Mucosa of rectum (tissue), 2 donors: Measurements from ENCODE around the gene PRIMA1.

Experiments used
- H3K27ac ChIP-seq, 2 donors: one replicate each; pipeline ENCODE4 v1.7.0; 2013; ENCODE audit warnings: inconsistent platforms in 2 of 2, low read depth in 2 of 2, low read length in 2 of 2
- H3K27me3 ChIP-seq, 2 donors: one replicate each; pipeline ENCODE4 v1.7.0; 2013; ENCODE audit warnings: low read length in 2 of 2; ENCODE audit not compliant: control insufficient read depth in 2 of 2, insufficient read depth in 2 of 2
- H3K36me3 ChIP-seq, 2 donors: one replicate each; pipeline ENCODE4 v1.7.0; 2013; ENCODE audit warnings: low read length in 2 of 2; ENCODE audit not compliant: control insufficient read depth in 2 of 2, insufficient read depth in 2 of 2
- H3K4me1 ChIP-seq, 2 donors: one replicate each; pipeline ENCODE4 v1.7.0; 2013; ENCODE audit warnings: low read length in 2 of 2, mild to moderate bottlenecking in 1 of 2; ENCODE audit not compliant: control insufficient read depth in 2 of 2, insufficient read depth in 2 of 2
- H3K4me3 ChIP-seq, 2 donors: one replicate each; pipeline ENCODE4 v1.7.0; 2013; ENCODE audit warnings: low read length in 2 of 2
- H3K9ac ChIP-seq, 2 donors: one replicate each; pipeline ENCODE4 v1.7.0; 2013; ENCODE audit warnings: low read length in 2 of 2, low read depth in 1 of 2, mild to moderate bottlenecking in 1 of 2
- H3K9me3 ChIP-seq, 2 donors: one replicate each; pipeline ENCODE4 v1.7.0; 2013; ENCODE audit warnings: low read length in 2 of 2; ENCODE audit not compliant: control insufficient read depth in 2 of 2
- donor health status: healthy.
- donor health status: Normal muscosa, but diverticular disease.

Gene PRIMA1

DNA sequence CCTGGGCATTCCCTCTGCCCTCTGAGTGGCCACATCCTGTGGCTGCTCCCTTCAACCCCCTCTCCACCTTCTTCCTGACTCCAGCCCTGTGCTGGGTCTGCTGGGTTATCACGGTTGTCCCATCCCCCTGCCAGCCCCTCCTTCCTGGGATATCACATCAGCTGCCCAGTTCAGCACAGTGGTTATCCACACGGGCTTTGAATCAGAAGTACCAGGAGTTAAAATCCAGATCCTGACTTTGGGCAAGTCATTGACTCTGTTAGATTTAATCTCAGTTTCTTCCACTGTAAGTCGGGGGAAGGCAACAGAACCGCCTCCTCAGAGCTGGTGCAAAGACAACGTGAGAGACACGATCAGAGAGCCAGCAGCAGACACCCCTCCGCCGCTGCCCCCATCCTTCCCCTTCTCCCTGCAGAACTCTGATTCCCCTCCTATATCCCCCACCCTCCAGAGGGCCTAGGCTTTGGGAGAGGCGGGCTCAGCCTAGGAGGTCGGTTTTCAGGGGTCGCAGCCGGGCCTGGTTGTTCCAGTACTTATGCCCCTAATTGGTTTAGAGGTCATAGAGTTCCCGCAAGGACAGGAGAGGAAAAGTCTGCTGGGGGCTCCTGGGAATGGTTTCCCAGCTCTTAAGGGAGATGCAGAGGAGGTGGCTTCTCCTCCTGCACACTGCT, 42.5 kb downstream of the PRIMA1 start:
- no peaks in the 10 kb centered on the region for H3K36me3 ChIP-seq
- H3K9me3 ChIP-seq, result no peaks in the 10 kb centered on the region
- no peaks in the 10 kb centered on the region for H3K4me1 ChIP-seq
- no peak overlapping the region for H3K27ac ChIP-seq
- H3K27me3 ChIP-seq, result no peaks in the 10 kb centered on the region
- no peak overlapping the region for H3K9ac ChIP-seq
- H3K4me3 ChIP-seq, result no peak overlapping the region

DNA sequence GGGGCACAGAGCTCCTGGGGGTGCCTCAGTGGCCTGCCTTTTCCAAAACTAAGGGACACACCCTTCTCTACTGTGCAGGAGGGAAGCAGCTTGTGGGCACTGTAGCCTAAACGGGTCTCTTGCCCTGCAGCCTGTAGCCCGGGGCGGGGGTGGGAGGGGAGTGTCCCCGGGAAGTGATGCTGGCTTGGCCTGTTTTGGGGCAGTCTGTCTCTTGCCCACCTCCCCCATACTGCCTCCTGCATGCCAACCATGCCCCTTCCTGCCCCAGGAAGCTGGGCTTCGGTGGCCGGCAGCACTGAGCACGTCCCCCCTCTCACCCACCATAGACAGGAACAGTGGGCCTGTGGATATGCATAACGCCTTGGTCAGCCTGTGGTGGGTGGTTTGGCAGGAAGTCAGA, 43.4 kb downstream of the PRIMA1 start:
- Histone ChIP-seq H3K4me1 (no peaks in the 10 kb centered on the region), H3K4me3 (no peak overlapping the region), H3K36me3 (no peaks in the 10 kb centered on the region), H3K27ac (no peak overlapping the region), H3K27me3 (no peaks in the 10 kb centered on the region), H3K9me3 (no peaks in the 10 kb centered on the region), H3K9ac (no peak overlapping the region)

DNA sequence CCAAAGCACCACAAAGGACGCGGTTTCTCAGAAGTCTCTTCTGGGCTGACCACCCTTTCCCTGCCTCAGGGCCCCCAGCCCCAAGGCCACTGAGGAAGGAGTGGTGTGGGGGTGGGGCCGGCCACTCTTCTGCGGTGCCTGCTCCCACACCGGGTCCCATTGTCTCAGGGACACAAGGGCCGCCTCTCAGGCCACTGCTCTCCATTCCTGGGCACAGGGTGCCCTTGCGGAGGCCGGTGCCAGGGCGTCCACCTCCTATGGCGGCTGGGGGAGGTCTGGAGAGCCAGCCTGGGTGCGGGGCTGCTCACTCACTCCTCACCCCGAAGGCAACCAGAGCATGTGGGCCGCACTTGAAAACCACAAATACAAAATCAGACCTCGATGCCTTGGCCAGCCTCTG, 44.1 kb downstream of the PRIMA1 start:
- Histone ChIP-seq H3K27me3 (no peaks in the 10 kb centered on the region), H3K27ac (no peak overlapping the region), H3K4me1 (no peaks in the 10 kb centered on the region), H3K9me3 (no peaks in the 10 kb centered on the region), H3K4me3 (no peak overlapping the region), H3K9ac (no peak overlapping the region), H3K36me3 (no peaks in the 10 kb centered on the region)

DNA sequence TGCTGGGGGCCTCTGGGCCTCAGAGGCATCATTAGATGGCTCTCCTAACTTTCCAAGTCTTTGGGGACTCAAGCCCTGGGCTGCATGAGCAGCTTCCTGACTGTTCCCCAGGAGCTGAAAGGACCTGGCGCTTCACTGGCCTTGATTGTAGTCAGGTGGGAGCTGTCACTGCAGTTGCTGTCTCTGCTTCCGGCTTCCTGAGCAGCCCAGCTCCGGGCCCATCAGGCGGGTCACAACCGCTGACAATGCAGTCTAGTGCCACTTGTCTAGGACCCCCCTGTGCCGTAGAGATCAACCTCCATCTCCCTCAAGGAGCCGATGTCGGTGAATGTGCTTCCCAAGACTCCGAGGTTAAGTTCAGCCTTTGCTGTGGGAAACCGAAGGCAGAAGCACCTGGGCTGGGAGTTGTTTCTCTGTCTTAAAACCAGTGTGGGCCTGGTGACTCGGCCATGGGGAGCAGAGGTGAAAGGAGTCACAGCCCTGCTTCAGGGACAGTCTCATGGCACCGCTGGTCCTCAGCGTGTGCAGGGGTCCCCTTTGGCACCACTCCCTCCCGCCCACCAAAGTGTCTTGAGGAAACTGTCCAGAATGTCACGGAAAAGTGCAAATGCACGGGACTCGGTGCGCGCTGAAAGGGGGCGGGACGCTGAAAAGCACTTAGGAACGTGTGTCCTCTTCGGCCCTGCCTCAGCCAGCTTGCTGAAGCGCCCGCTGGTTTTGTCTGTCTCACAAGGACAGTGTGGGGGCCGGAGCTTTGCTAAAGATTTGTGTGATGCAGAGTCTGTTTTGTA, 44.8 kb downstream of the PRIMA1 start:
- Histone ChIP-seq H3K4me1 (no peaks in the 10 kb centered on the region), H3K4me3 (no peak overlapping the region), H3K27ac (no peak overlapping the region), H3K27me3 (no peaks in the 10 kb centered on the region), H3K36me3 (no peaks in the 10 kb centered on the region), H3K9me3 (no peaks in the 10 kb centered on the region), H3K9ac (no peak overlapping the region)

DNA sequence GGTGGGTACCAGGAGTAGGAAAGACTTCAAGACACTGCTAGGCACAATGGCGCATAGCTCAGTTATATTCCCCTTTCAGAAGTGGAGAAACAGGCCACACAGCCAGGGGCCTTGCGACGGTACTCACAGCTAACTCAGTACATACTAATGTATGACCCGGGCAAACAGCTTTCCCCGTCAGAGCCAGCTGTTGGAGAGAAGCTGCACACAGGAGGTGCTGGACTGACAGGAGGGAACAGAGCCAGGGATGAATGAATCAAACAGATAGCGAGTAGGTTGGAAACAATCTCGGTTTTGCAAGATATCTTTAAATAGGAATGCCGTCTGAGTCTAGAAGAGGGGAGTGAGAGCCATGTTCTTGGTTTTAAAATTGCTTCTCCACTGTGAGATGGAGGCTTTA, 45.5 kb downstream of the PRIMA1 start:
- H3K36me3 ChIP-seq, result no peaks in the 10 kb centered on the region
- no peak overlapping the region for H3K27ac ChIP-seq
- no peak overlapping the region for H3K4me3 ChIP-seq
- no peaks in the 10 kb centered on the region for H3K27me3 ChIP-seq
- H3K9ac ChIP-seq, result no peak overlapping the region
- no peaks in the 10 kb centered on the region for H3K4me1 ChIP-seq
- no peaks in the 10 kb centered on the region for H3K9me3 ChIP-seq

DNA sequence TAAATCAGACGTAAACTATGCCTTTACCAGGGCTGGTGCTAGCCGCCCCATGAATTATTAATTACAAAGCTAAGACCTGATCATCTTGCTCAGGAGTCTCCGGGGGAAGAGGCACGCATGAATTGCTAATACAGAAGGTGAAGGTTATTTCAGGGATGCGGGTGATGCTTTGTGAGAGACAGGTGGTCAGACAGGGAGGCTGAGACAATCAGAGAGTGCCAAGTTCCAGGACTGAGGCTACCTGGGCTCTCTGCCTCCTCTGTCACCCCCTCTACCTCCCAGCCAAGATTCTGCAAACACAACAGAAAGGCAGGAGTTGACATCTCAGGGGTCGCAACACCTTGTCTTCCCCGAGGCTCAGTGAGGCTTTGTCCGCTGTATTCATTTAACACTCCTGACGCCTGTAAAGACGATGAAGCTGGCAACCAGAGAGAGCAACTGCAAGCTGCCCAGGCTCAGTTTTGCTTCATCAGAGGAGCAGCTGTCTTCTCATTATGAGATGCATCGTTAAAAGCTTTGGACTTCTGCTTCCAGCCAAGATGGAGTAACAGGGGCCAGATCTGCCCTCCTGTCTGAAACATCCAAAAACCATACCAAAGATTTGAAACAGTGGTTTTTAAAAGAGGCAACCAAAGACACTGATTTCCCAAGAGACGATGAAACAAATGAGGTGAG, 46.6 kb downstream of the PRIMA1 start:
- Histone ChIP-seq H3K27me3 (no peaks in the 10 kb centered on the region), H3K4me3 (no peak overlapping the region), H3K27ac (no peak overlapping the region), H3K36me3 (no peaks in the 10 kb centered on the region), H3K9ac (no peak overlapping the region), H3K4me1 (no peaks in the 10 kb centered on the region), H3K9me3 (no peaks in the 10 kb centered on the region)

DNA sequence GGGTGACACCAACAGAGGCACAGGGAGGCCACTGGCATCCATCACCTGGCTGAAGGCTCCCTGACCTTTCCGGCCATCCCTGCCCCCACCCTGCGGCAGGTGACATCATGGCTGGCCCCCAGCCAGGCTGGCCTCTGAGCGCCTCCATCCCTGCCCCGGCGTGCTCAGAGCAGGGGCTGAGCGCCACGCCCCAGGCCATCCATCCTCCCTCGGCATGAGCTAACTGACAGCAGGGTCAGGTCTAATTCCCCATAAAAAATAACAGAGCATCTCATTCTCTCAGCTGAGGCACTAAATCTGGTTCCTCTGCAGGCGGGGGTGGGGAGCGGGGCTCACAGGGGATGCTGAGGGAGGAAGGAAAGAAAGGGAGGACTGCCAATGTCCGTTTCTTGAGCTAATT, 50.7 kb downstream of the PRIMA1 start:
- H3K9ac ChIP-seq, result no peak overlapping the region
- no peak overlapping the region for H3K27ac ChIP-seq
- H3K36me3 ChIP-seq, result no peaks in the 10 kb centered on the region
- H3K4me3 ChIP-seq, result no peak overlapping the region
- H3K9me3 ChIP-seq, result no peaks in the 10 kb centered on the region
- no peaks in the 10 kb centered on the region for H3K4me1 ChIP-seq
- H3K27me3 ChIP-seq, result no peaks in the 10 kb centered on the region

DNA sequence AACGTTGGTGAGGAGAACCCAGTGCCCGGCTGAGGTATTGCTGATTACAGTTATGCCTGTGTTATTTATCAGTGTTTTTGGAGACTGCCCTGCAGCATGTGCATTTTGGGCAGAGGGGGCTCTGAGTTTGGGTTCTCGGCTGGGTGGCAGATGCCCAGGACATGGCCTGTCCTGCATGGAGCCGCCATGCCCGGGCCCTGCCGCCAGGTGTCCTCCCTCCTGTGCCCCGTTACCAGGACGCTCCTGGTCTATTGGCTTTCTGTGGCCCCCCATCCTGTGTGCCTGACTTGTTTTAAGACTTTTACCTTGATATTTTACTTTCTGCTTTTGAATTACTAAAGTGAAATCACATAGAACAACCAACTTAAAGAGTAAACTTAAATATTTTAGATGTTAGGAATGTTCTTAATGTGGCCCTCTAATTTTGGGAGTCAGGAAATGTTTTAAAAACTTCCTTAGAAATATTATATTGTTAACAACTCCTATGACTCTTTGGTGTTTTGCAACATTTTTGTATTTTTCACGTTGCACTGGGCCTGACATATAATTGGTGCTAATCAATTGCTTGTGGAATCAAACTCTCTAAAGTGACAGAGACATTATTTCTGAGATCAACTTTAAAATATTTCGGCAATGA, 51.8 kb downstream of the PRIMA1 start:
- Histone ChIP-seq H3K4me3 (no peak overlapping the region), H3K27ac (no peak overlapping the region), H3K4me1 (no peaks in the 10 kb centered on the region), H3K36me3 (no peaks in the 10 kb centered on the region), H3K9ac (no peak overlapping the region), H3K9me3 (no peaks in the 10 kb centered on the region), H3K27me3 (no peaks in the 10 kb centered on the region)

DNA sequence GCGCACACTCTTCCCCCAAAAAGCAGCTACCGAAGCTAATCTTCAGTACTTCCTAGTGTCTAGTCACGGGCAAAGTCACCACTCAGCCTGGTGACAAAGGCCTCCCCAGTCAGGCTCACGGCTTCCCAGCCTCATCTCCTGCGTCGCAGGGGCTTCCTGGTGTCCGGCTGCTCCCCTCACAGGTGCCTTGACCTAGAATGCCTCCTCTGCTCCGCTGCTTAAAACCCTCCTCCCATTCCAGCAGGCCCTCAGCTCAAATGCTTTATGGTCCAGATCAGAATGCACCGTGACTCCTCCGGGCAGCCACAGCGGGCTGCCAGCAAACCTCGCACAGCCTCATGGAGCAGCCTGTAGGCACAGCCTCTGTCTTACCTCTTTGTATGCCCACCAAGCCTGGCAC, 53.1 kb downstream of the PRIMA1 start:
- Histone ChIP-seq H3K27me3 (no peaks in the 10 kb centered on the region), H3K9ac (no peak overlapping the region), H3K9me3 (no peaks in the 10 kb centered on the region), H3K4me1 (no peaks in the 10 kb centered on the region), H3K36me3 (no peaks in the 10 kb centered on the region), H3K27ac (no peak overlapping the region), H3K4me3 (no peak overlapping the region)
